GM19463 (cell line): Measurements from ENCODE around the gene RIC8B.

Source experiments
- ATAC-seq: cut with Tn5 transposase; IDR thresholded peaks from one replicate; pipeline ENCODE4 v1.9.1; 2021; ENCODE audit warnings: mild to moderate bottlenecking, moderate library complexity; ENCODE audit not compliant: unreplicated experiment

Gene RIC8B

GRCh38 chr12:106926657-106927056 is 152.2 kb downstream of the RIC8B start:
- ATAC-seq = no peak

GRCh38 chr12:106934277-106934676 is 159.8 kb downstream of the RIC8B start:
- ATAC-seq = no peak
